Activated CD4-positive, alpha-beta T cell treated with anti-CD3 and anti-CD28 coated beads for 48 hours (primary cell): ENCODE data around the gene PSME1.

Source experiments
- DNase-seq: peaks from one replicate; pipeline ENCODE4 v3.0.0-alpha.2; 2020

PSME1 gene

GRCh38 chr14:24135834-24136683 lies at the start of gene PSME1:
PSME1 (plus strand) TSS chr14:24136194; CDS start chr14:24136263, 69 bp downstream.
- DNase-seq = peak; percentile 95

GRCh38 chr14:24087004-24087403 lies 49.0 kb upstream of the PSME1 start:
- no peak for DNase-seq

GRCh38 chr14:24088095-24088494 lies 47.9 kb upstream of the PSME1 start:
- DNase-seq = no peak

- no peak for DNase-seq
Measured at GRCh38 chr14:24089890-24090289, 46.1 kb upstream of the PSME1 start.

- no peak for DNase-seq
Measured at GRCh38 chr14:24092110-24092504, 43.9 kb upstream of the PSME1 start.

- no peak for DNase-seq
Measured at GRCh38 chr14:24092505-24093206, 43.3 kb upstream of the PSME1 start.

GRCh38 chr14:24093207-24093900 lies 42.6 kb upstream of the PSME1 start:
- DNase-seq = no peak

- peak; percentile 92 for DNase-seq
Measured at GRCh38 chr14:24093901-24094840, 41.8 kb upstream of the PSME1 start, which contains the start of gene PCK2. PCK2 (plus strand) TSS chr14:24094311; CDS start chr14:24094406, 95 bp downstream.

GRCh38 chr14:24094841-24095270 lies 41.1 kb upstream of the PSME1 start:
- peak; percentile 18 for DNase-seq

GRCh38 chr14:24095271-24096068 lies 40.5 kb upstream of the PSME1 start:
- peak; percentile 79 for DNase-seq

GRCh38 chr14:24096545-24097181 lies 39.3 kb upstream of the PSME1 start:
- no peak for DNase-seq

GRCh38 chr14:24098229-24098926 lies 37.6 kb upstream of the PSME1 start:
- no peak for DNase-seq

- DNase-seq = no peak
Measured at GRCh38 chr14:24098927-24099813, 36.8 kb upstream of the PSME1 start.

- no peak for DNase-seq
Measured at GRCh38 chr14:24100197-24100981, 35.6 kb upstream of the PSME1 start.

- DNase-seq = no peak
Measured at GRCh38 chr14:24100982-24101494, 35.0 kb upstream of the PSME1 start.

GRCh38 chr14:24102357-24103048 lies 33.5 kb upstream of the PSME1 start:
- no peak for DNase-seq

GRCh38 chr14:24103451-24103850 lies 32.5 kb upstream of the PSME1 start:
- DNase-seq = no peak
